Keratinocyte (primary cell): ENCODE measurements around the gene KCNN1.
A peak's percentile ranks its signal among the peaks of the same experiment; 100 is the strongest.

Experiments used
- EZH2 ChIP-seq: IDR thresholded peaks from one replicate; pipeline ENCODE4 v1.6.1; 2012; ENCODE audit warnings: inconsistent platforms, mild to moderate bottlenecking, low read length, moderate library complexity
- TF ChIP-seq, protein P1 (sequence below), 3 experiments: IDR thresholded peaks in 1 of 3; conservative IDR thresholded peaks in 1 of 3; optimal IDR thresholded peaks in 1 of 3; 2 replicates in 2 of 3; 3 replicates in 1 of 3; pipeline versions ENCODE3 to v1.5.1; 2011; ENCODE audit warnings: low read length in 3 of 3, mild to moderate bottlenecking in 3 of 3, moderate library complexity in 2 of 3, control low read depth in 1 of 3, inconsistent platforms in 1 of 3; ENCODE audit not compliant: insufficient read depth in 2 of 3; ENCODE audit errors: extremely low read depth in 1 of 3

DNA sequence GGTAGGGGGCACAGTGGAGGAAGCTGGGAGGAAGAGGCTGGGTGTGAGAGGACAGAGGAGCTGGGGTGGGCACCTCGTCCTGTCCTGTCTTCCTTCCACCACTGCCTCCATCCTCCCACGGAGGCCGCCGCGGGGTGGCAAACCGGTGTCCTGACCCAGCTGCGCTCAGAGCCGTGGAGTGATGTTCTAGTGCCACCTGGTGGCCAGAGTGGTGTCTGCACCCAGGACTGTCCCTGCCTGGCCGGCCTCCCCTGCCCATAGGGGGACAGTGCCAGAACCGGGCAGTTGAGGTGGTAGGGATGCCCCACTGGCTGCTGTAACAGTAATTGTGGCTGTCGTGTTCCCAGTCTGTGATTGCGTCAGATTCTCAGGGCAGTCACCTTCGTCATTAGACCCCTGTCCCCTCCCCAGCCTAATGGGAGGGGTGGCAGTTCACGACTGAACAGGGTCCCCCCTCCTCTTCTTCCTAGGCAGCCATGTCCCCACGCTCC is 30.0 kb downstream of the KCNN1 start:
- TF ChIP-seq, protein P1, sequence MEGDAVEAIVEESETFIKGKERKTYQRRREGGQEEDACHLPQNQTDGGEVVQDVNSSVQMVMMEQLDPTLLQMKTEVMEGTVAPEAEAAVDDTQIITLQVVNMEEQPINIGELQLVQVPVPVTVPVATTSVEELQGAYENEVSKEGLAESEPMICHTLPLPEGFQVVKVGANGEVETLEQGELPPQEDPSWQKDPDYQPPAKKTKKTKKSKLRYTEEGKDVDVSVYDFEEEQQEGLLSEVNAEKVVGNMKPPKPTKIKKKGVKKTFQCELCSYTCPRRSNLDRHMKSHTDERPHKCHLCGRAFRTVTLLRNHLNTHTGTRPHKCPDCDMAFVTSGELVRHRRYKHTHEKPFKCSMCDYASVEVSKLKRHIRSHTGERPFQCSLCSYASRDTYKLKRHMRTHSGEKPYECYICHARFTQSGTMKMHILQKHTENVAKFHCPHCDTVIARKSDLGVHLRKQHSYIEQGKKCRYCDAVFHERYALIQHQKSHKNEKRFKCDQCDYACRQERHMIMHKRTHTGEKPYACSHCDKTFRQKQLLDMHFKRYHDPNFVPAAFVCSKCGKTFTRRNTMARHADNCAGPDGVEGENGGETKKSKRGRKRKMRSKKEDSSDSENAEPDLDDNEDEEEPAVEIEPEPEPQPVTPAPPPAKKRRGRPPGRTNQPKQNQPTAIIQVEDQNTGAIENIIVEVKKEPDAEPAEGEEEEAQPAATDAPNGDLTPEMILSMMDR (optimal IDR thresholded peaks at IDR 0.05 in 1 of 3, IDR thresholded peaks at IDR 0.05 in 1 of 3, conservative IDR thresholded peaks at IDR 0.05 in 1 of 3; ENCODE audit: extremely low read depth in 1 of 3, insufficient read depth in 2 of 3, low read length in 3 of 3): peak; percentile 82 to 100 (median 99)
- no peak for TF ChIP-seq EZH2
